Brain pericyte (primary cell): Measurements from ENCODE around the gene ALOX15.
"Not testable (repeated sequence)": the region's sequence is repeated elsewhere in the genome, so short reads cannot be mapped to it uniquely, and the experiment has no call there.

Source experiments
- DNase-seq: peaks from one replicate; pipeline ENCODE4 v3.0.0-alpha.2; 2012; ENCODE audit warnings: low read depth, low spot score

Gene ALOX15

DNA sequence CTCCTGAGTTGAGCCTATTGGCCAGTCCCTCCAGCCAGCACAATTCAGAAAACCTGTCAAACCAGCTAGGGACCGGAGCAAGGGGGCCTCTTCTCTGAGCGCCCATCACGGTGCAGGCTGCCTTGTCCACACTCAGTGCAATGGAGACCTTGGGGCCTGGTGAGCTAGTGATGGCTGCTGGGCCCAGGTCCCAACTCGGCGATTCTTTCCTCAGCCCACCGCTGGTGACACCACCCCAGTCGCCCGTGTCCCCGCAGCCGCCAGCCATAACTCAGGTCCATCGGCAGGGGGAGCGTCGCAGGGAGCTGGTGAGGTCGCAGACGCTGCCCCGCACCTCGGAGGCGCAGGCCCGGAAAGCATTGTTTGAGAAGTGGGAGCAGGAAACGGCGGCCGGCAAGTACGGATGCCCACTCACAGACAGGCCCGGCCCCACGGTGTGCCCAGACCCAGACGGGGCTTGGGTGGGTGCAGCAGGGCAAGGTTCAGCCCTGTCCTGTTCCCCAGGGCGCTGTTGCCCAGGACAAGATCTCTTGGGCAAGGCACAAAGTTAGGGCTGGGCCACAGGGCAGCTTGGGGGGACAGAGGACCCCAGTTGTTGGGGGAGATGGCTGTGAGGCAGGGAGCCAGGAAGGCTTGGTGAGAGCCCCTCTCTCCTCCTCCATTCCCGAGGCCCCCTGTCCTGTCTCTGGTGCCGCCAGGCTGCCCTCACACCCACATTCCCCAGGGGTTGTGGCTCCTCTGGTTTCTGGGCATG is 46.4 kb downstream of the ALOX15 start:
- DNase-seq = no peak

GRCh38 chr17:4594406-4594805 is 47.1 kb downstream of the ALOX15 start:
- DNase-seq = no peak

GRCh38 chr17:4593021-4593421 is 48.5 kb downstream of the ALOX15 start:
- DNase-seq = no peak

- no peak for DNase-seq
Measured at GRCh38 chr17:4592240-4593005, 49.1 kb downstream of the ALOX15 start.

- no peak for DNase-seq
Measured at GRCh38 chr17:4591529-4591928, 49.9 kb downstream of the ALOX15 start.

DNA sequence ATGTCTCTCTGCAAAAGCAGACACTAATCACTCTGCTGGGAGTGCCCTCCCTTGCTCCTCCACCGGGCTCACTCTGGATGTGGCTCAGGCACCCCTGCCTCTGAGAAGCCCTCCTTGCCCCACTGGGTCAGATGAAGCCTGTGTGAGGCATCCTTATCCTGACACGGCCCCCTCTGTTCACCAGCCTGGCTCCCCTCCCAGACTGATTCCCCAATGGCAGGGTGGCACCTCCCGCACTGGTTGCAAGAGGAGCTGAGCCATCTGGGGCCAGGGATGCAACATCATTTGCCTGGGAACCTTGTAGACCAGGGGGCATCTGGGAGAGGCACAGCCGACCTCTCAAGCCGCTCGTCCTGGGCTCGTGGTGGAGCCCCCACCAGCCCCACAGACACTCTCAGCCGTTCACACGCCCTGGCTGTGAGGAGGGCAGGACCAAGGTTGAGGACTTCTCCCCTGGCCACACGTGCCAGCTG is 50.5 kb downstream of the ALOX15 start:
- no peak for DNase-seq

DNA sequence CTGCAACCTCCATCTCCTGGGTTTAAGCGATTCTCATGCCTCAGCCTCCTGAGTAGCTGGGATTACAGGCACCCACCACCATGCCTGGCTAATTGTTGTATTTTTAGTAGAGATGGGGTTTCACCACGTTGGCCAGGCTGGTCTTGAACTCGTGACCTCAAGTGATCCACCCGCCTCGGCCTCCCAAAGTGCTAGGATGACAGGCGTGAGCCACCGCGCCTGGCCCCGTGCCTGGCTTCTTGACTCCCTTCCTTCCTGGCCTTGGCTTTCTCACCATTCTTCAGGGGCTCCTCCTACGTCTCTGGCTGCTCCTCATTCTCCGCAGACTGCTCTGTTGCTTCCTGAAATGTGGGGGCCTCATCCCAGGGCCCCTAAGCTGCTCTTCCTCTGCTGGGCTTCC is 51.4 kb downstream of the ALOX15 start:
- DNase-seq = not testable (repeated sequence)

GRCh38 chr17:4588898-4589625 is 52.4 kb downstream of the ALOX15 start:
- DNase-seq = no peak

DNA sequence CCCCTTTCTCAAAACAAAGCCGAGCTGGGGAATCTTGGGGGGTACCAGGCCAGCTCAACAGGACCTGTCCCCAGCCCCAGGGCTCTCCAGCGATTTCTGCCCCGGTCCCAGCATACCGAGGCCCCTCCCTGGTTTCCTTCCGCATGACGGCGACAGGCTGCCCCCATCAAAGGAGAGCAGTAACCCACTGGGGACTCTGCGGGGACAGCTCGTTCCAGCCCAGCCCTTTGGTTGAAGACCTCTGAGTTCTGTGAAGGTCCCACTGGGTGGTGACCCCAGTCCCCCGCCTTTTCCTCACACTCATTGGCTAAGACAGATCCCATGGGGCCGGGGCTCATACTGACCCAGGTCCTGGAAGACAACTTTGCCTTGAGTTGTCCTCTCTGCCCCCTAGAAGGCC is 53.1 kb downstream of the ALOX15 start:
- no peak for DNase-seq

DNA sequence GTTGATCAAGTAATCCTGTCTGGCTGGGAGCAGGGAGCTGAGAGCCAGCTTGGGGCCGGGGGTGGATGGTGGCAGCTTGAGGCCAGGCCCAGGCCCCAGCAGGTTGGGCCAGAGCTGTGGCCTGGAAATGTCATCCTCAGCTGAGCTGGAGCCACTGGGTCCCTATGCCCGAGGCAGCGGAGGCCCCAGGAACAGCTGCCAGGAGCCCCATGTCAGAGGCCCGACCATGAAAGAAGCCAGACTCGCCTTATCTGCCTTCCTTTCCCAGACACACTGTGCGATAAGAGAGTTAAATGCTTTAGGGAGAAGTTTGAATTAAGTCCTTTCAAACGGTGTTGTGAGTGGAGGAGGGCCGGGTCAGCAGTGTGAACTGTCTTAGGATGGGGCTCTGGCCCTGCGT is 53.7 kb downstream of the ALOX15 start:
- DNase-seq = no peak

GRCh38 chr17:4587195-4587594 is 54.3 kb downstream of the ALOX15 start:
- DNase-seq = no peak

DNA sequence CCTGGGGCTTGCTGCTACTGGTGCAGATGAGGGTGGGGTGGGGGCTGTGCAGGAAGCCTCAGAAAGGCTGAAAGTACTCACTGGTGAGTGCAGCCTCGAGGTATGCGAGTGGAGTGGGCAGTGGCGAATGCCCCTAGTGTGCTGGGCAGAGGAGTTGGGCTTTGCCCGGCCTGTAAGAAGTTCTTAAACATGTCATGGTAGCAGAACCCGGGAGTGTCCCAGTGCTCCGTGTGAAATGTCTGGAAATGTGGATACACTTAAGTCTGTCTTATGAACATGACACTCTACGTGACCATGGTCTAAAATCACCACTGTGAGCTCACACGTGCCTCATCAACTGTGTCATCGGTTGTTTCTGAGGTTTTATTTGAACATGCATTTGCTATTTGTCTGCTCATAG is 55.4 kb downstream of the ALOX15 start:
- no peak for DNase-seq

- no peak for DNase-seq
Measured at GRCh38 chr17:4585638-4585994, 55.9 kb downstream of the ALOX15 start.

DNA sequence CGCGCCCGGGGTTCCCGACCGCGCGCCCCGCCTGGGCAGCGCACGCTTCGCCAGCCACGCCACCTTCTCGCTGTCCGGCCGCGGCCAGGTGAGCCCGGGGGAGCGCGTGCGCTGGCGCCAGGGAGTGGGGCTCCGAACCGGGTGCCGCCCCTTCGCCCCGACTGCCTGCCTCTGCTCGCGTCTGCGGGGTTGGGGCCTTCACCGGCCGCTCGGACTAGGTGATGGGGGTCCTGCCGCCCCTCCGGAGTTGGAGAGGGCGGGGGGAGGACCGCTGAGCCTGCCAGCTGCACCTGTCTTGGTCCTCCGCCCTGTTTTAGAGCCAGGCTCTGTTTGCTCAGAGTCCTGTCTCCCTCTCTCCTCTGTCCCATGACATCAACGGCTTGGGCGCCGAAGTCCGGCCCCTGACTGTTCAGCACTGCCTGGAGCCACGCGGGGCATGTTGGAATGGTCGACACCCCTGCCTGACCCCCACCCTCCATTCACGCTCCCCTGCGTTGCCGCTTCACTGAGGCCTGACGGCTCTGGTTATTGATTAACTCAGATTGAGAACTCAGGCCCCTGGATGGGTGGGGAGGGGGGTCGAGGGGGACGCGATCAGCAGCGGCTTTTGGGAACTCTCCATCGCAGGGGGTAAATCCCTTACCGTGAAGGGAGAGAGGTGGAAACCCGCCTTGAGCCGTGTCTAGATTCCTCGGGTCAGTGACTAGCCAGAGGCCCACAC is 56.4 kb downstream of the ALOX15 start:
- DNase-seq = no peak

DNA sequence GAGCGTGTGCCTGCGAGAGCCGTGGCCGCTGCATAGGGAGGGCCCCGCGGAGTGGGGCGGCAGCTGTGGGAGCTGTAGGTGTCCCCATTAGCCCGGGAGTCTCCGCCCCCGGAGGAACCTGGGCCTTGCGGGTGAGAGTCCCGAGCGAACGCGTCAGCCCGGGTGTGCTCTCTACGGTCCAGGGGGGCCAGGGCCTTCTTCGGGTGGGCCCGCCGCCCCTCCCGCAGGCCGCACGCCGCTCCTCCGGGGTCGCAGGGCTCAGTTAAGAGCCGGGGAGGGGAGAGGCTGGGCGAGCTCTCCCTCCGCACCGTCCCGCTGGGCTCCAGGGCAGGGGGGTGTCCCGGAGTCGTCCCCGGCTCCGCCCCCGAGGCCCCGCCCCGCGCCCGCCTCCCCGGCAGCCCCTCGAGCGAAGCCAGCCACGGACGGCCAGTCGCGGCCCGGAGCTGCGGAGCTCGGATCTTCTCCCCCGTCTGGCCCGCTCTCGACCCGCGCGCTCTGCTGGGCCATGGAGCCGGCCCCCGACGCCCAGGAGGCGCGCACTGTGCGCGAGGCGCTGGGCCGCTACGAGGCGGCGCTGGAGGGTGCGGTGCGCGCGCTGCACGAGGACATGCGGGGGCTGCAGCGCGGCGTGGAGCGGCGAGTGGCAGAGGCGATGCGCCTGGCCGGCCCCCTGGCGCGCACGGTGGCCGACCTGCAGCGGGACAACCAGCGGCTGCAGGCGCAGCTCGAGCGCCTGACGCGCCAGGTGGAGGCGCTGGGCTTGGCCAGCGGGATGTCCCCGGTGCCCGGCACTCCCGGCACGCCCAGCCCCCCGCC is 57.2 kb downstream of the ALOX15 start, which contains the start of gene SMTNL2:
TSS of gene SMTNL2 (plus strand) at position 429 of the 816 bp plus-strand sequence. CDS start at position 506, 77 bp downstream.
- DNase-seq = no peak

DNA sequence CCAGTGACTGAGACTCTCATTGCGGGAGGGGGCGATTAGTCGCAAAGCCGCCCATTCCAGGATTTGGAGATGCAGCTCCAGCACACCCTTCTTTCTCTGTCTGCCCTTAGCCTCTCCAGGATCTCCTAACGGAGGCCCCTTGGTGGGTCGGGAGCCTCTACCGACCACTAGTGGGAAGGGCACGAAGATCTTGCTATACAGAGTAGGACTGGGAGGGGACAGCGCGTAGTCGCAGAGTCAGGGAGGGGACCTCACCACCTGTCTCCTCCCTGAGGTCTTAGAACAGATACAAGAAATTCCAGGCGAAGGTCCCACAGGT is 57.7 kb downstream of the ALOX15 start:
- no peak for DNase-seq

DNA sequence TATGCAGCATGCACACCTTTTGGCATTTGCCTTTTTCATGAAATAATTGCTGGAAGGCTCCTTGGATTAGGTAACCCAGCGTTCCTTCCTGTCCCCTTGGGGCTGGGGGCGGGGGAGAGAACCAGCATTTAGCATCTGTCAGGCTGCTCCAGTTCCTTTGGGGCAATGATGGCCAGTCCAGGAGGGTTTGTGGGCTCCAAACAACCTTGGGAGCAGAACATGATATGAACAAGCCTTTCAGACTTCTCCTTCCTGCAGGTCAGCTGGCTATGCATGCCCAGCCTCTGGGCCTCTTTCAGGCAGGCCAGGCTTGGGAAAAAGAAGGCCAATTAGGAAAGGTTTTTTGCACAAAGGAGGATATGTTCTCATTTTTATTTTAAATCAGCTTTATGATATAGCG is 58.3 kb downstream of the ALOX15 start:
- no peak for DNase-seq

- no peak for DNase-seq
Measured at GRCh38 chr17:4582691-4583090, 58.8 kb downstream of the ALOX15 start.

GRCh38 chr17:4582101-4582501 is 59.4 kb downstream of the ALOX15 start:
- DNase-seq = no peak
